WTC11 (cell line): ENCODE results near the gene KLHL5. TPM values are rescaled to one million over a fixed set of nuclear protein-coding genes. Genes with fewer than 3 reads are reported as not detected.

Experiments used
- ATAC-seq: fragments of 200-7000 bp; cut with Tn5 transposase; 2 replicates; pipeline ENCODE4 v1.10.0; 2021; ENCODE audit warnings: mild to moderate bottlenecking, moderate library complexity
- CTCF ChIA-PET: fragments of 300-600 bp; sonication (Branson Sonifier 250); formaldehyde crosslinking; loops from one replicate; lab custom pipeline; 2021; ENCODE audit warnings: antibody characterized with exemption; lab: Charles Lee
- POLR2A ChIA-PET: fragments of 350-600 bp; sonication (Branson Sonifier 250); formaldehyde crosslinking; loops from one replicate; lab custom pipeline; 2021; ENCODE audit warnings: antibody characterized with exemption; lab: Charles Lee
- DNase-seq: peaks from one replicate; pipeline ENCODE4 v3.0.0; 2021; ENCODE audit warnings: low spot score
- H3K27ac Mint-ChIP-seq: 2 replicates; pipeline ENCODE4 v1.8.0; 2021; ENCODE audit warnings: mixed read lengths
- H3K27me3 Mint-ChIP-seq: 2 replicates; pipeline ENCODE4 v1.8.0; 2021; ENCODE audit warnings: low read depth, mild to moderate bottlenecking, moderate library complexity, mixed read lengths
- H3K36me3 Mint-ChIP-seq: 2 replicates; pipeline ENCODE4 v1.8.0; 2021; ENCODE audit warnings: mixed read lengths
- H3K4me1 Mint-ChIP-seq: 2 replicates; pipeline ENCODE4 v1.8.0; 2022; ENCODE audit warnings: mixed read lengths
- H3K4me3 Mint-ChIP-seq: 2 replicates; pipeline ENCODE4 v1.8.0; 2021; ENCODE audit warnings: mild to moderate bottlenecking, moderate library complexity, mixed read lengths
- H3K9me3 Mint-ChIP-seq: 2 replicates; pipeline ENCODE4 v1.8.0; 2021; ENCODE audit warnings: mixed read lengths
- GABPB1 ChIP-seq: sonication (generic); formaldehyde crosslinking; IDR thresholded peaks from 2 replicates; pipeline ENCODE4 v1.8.1; 2023; ENCODE audit warnings: mild to moderate bottlenecking, missing genetic modification reagents
- IRF1 ChIP-seq: sonication (generic); formaldehyde crosslinking; IDR thresholded peaks from 2 replicates; pipeline ENCODE4 v1.8.0; 2023; ENCODE audit warnings: missing genetic modification reagents
- MXD4 ChIP-seq: fragments of 250-450 bp; sonication (Bioruptor Pico); IDR thresholded peaks from 2 replicates; pipeline ENCODE4 v1.8.0; 2021; ENCODE audit warnings: mild to moderate bottlenecking, moderate library complexity, borderline replicate concordance
- PRRX2 ChIP-seq: fragments of 250-450 bp; sonication (Bioruptor Pico); IDR thresholded peaks from 2 replicates; pipeline ENCODE4 v1.8.0; 2021; ENCODE audit warnings: mild to moderate bottlenecking
- STAT6 ChIP-seq: sonication (generic); formaldehyde crosslinking; conservative IDR thresholded peaks from 2 replicates; pipeline ENCODE4 v1.8.1; 2023; ENCODE audit warnings: mild to moderate bottlenecking, low read depth, missing genetic modification reagents, moderate library complexity
- TEAD1 ChIP-seq: sonication (generic); formaldehyde crosslinking; IDR thresholded peaks from 2 replicates; pipeline ENCODE4 v1.8.0; 2022; ENCODE audit warnings: mild to moderate bottlenecking, missing genetic modification reagents
- ZNF219 ChIP-seq: sonication (generic); formaldehyde crosslinking; IDR thresholded peaks from 2 replicates; pipeline ENCODE4 v1.8.0; 2023; ENCODE audit warnings: missing genetic modification reagents, mild to moderate bottlenecking, borderline replicate concordance
- ZNF232 ChIP-seq: sonication (generic); formaldehyde crosslinking; IDR thresholded peaks from 2 replicates; pipeline ENCODE4 v1.8.0; 2022; ENCODE audit warnings: mild to moderate bottlenecking, missing genetic modification reagents
- ZNF671 ChIP-seq: fragments of 250-450 bp; sonication (Bioruptor Pico); IDR thresholded peaks from 2 replicates; pipeline ENCODE4 v1.8.0; 2021; ENCODE audit warnings: mild to moderate bottlenecking
- total RNA-seq: library from RNA; stranded (reverse); gene quantifications from 3 replicates; pipeline ENCODE4 v1.2.3, GENCODE V29; 2021
- TF ChIP-seq, protein P1 (sequence below): fragments of 250-450 bp; sonication (Bioruptor Pico); IDR thresholded peaks from 2 replicates; pipeline ENCODE4 v1.9.0; 2021; ENCODE audit warnings: mild to moderate bottlenecking
- TF ChIP-seq, protein P2 (sequence below): sonication (generic); formaldehyde crosslinking; IDR thresholded peaks from 2 replicates; pipeline ENCODE4 v1.8.0; 2022; ENCODE audit warnings: mild to moderate bottlenecking, missing genetic modification reagents
- TF ChIP-seq, protein P3 (sequence below): fragments of 250-450 bp; sonication (Bioruptor Pico); IDR thresholded peaks from 2 replicates; pipeline ENCODE4 v1.9.0; 2021; ENCODE audit warnings: moderate library complexity, mild to moderate bottlenecking, inconsistent platforms, borderline replicate concordance
- TF ChIP-seq, protein P4 (sequence below): sonication (generic); formaldehyde crosslinking; IDR thresholded peaks from 2 replicates; pipeline ENCODE4 v1.8.0; 2022; ENCODE audit warnings: mild to moderate bottlenecking, missing genetic modification reagents

The KLHL5 gene
- total RNA-seq, 1 experiment from 2014 or later: 21.1 TPM

DNA sequence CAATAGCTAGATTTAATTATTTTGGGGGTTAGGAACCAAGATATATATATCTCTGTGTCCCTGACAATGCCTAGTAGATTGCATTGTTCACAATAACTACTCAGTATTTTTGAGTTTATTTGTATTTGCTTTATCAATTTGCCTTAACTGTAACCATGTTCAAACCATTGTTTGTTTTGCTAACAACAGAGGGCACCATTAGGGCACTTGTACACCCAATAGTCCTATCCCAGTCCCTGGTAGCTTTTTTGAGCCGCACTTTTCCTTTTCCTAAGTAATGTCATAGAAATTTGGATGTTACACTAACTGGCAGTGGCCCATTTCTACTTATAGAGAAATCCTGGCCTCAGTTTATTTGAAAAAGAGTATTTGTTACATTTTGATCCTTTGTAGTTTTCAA lies 575 bp upstream of the KLHL5 start:
- TF ChIP-seq, protein P1, sequence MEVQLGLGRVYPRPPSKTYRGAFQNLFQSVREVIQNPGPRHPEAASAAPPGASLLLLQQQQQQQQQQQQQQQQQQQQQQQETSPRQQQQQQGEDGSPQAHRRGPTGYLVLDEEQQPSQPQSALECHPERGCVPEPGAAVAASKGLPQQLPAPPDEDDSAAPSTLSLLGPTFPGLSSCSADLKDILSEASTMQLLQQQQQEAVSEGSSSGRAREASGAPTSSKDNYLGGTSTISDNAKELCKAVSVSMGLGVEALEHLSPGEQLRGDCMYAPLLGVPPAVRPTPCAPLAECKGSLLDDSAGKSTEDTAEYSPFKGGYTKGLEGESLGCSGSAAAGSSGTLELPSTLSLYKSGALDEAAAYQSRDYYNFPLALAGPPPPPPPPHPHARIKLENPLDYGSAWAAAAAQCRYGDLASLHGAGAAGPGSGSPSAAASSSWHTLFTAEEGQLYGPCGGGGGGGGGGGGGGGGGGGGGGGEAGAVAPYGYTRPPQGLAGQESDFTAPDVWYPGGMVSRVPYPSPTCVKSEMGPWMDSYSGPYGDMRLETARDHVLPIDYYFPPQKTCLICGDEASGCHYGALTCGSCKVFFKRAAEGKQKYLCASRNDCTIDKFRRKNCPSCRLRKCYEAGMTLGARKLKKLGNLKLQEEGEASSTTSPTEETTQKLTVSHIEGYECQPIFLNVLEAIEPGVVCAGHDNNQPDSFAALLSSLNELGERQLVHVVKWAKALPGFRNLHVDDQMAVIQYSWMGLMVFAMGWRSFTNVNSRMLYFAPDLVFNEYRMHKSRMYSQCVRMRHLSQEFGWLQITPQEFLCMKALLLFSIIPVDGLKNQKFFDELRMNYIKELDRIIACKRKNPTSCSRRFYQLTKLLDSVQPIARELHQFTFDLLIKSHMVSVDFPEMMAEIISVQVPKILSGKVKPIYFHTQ (CRISPR knock-in tag): no peak
- no peak for TF ChIP-seq ZNF232 (CRISPR knock-in tag)
- no peak for TF ChIP-seq ZNF671 (CRISPR knock-in tag)
- no peak for TF ChIP-seq GABPB1 (CRISPR knock-in tag)
- no peak for TF ChIP-seq ZNF219 (CRISPR knock-in tag)
- TF ChIP-seq PRRX2 (CRISPR knock-in tag): no peak
- TF ChIP-seq STAT6: no peak
- no peak for TF ChIP-seq TEAD1 (CRISPR knock-in tag)
- TF ChIP-seq, protein P2, sequence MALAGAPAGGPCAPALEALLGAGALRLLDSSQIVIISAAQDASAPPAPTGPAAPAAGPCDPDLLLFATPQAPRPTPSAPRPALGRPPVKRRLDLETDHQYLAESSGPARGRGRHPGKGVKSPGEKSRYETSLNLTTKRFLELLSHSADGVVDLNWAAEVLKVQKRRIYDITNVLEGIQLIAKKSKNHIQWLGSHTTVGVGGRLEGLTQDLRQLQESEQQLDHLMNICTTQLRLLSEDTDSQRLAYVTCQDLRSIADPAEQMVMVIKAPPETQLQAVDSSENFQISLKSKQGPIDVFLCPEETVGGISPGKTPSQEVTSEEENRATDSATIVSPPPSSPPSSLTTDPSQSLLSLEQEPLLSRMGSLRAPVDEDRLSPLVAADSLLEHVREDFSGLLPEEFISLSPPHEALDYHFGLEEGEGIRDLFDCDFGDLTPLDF (CRISPR knock-in tag): no peak
- TF ChIP-seq, protein P3, sequence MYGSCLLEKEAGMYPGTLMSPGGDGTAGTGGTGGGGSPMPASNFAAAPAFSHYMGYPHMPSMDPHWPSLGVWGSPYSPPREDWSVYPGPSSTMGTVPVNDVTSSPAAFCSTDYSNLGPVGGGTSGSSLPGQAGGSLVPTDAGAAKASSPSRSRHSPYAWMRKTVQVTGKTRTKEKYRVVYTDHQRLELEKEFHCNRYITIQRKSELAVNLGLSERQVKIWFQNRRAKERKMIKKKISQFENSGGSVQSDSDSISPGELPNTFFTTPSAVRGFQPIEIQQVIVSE (CRISPR knock-in tag): no peak
- ATAC-seq: no peak
- no peak for DNase-seq
- Mint-ChIP-seq H3K9me3 (no peaks in the 10 kb centered on the region), H3K4me1 (peaks cover 32% of the 10 kb centered on the region), H3K27me3 (no peaks in the 10 kb centered on the region), H3K27ac (no peak overlapping the region), H3K4me3 (peak overlapping the region; percentile 57), H3K36me3 (no peaks in the 10 kb centered on the region)
- POLR2A ChIA-PET: no interaction called here
- CTCF ChIA-PET: interaction anchor here (0.9 to 1.9 kb wide), 2 partner anchors 74 to 201 kb away, joined by 3 to 4 read pairs; no protein-coding TSS in a partner anchor

DNA sequence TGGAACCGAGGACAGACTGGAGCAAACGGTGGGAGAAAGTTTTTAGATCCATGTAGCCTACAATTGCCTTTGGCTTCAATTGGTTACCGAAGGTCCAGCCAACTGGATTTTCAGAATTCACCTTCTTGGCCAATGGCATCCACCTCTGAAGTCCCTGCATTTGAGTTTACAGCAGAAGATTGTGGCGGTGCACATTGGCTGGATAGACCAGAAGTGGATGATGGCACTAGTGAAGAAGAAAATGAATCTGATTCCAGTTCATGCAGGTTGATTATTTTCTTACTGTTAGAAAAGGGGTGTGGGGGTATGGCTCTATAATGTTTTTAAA lies 702 bp downstream of the KLHL5 start:
- Mint-ChIP-seq H3K27me3 (no peaks in the 10 kb centered on the region), H3K4me3 (peak overlapping the region; percentile 57), H3K9me3 (no peaks in the 10 kb centered on the region), H3K27ac (no peak overlapping the region; the same call in 1 of the 2 replicates), H3K4me1 (peaks cover 32% of the 10 kb centered on the region), H3K36me3 (no peaks in the 10 kb centered on the region)
- DNase-seq: no peak
- ChIA-PET CTCF (interaction anchor here (1.9 kb wide), 1 partner anchor 73 kb away, joined by 4 read pairs; no protein-coding TSS in a partner anchor), POLR2A (no interaction called here)
- ATAC-seq: no peak
- TF ChIP-seq, protein P4, sequence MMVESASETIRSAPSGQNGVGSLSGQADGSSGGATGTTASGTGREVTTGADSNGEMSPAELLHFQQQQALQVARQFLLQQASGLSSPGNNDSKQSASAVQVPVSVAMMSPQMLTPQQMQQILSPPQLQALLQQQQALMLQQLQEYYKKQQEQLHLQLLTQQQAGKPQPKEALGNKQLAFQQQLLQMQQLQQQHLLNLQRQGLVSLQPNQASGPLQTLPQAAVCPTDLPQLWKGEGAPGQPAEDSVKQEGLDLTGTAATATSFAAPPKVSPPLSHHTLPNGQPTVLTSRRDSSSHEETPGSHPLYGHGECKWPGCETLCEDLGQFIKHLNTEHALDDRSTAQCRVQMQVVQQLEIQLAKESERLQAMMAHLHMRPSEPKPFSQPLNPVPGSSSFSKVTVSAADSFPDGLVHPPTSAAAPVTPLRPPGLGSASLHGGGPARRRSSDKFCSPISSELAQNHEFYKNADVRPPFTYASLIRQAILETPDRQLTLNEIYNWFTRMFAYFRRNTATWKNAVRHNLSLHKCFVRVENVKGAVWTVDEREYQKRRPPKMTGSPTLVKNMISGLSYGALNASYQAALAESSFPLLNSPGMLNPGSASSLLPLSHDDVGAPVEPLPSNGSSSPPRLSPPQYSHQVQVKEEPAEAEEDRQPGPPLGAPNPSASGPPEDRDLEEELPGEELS (CRISPR knock-in tag): no peak
- TF ChIP-seq IRF1 (CRISPR knock-in tag): no peak
- no peak for TF ChIP-seq MXD4
